HepG2 (cell line): ENCODE results near the gene OMA1. TPM values are rescaled to one million over a fixed set of nuclear protein-coding genes. Genes with fewer than 3 reads are reported as not detected.

Experiments used
- ATAC-seq: fragments of 200-7000 bp; cut with Tn5 transposase; 3 replicates; pipeline ENCODE4 v1.9.1; 2020; ENCODE audit warnings: mild to moderate bottlenecking, moderate library complexity
- BruUV-seq: library from RNA; stranded (reverse); fragments of 400-500 nt; replicated peaks from 2 replicates; lab custom pipeline; 2021; lab: Mats Ljungman, UMichigan
- CTCF ChIA-PET: fragments of 300-600 bp; formaldehyde crosslinking; extraction: SDS; loops from one replicate; lab custom pipeline; 2021; ENCODE audit warnings: low total read pairs, inconsistent platforms, low intra/inter-chr PET ratio; lab: Yijun Ruan, JAX
- POLR2A ChIA-PET: fragments of 350-600 bp; sonication (Branson Sonifier 250); formaldehyde crosslinking; loops from one replicate; lab custom pipeline; 2020; ENCODE audit warnings: antibody characterized with exemption, inconsistent platforms; lab: Yijun Ruan, JAX
- DNase-seq: peaks from one replicate; pipeline ENCODE4 v3.0.0-alpha.2; 2015; ENCODE audit warnings: low spot score
- FAIRE-seq: peaks from 3 replicates; lab custom pipeline; 2011; peaks lifted over from hg19 to GRCh38; lab: Jason Lieb, UNC
- H2AFZ ChIP-seq: one replicate; pipeline ENCODE4 v1.6.1; 2011; ENCODE audit warnings: low read length, inconsistent platforms
- H3K27ac ChIP-seq: fragments of 300-600 bp; 3 replicates; pipeline ENCODE4 v1.8.0; 2011; ENCODE audit warnings: mixed run types, mild to moderate bottlenecking, mixed read lengths, low read length, inconsistent platforms; ENCODE audit not compliant: insufficient read depth; ENCODE audit errors: extremely low read length
- H3K27me3 ChIP-seq, 2 experiments: fragments of 200-600 bp in 1 of 2; 2 replicates in 1 of 2; 3 replicates in 1 of 2; pipeline versions ENCODE4 v1.6.0 to v1.8.0; 2011; ENCODE audit warnings: low read length in 2 of 2, mild to moderate bottlenecking in 2 of 2, moderate library complexity in 2 of 2, inconsistent platforms in 1 of 2; ENCODE audit not compliant: insufficient read depth in 2 of 2, control insufficient read depth in 1 of 2
- H3K36me3 ChIP-seq, 2 experiments: fragments of 200-600 bp in 1 of 2; replicated peaks in 1 of 2; 2 replicates in 1 of 2; 3 replicates in 1 of 2; pipeline versions ENCODE4 v1.5.1 to v1.8.0; 2011; ENCODE audit warnings: low read length in 2 of 2, inconsistent platforms in 1 of 2; ENCODE audit not compliant: insufficient read depth in 2 of 2, control insufficient read depth in 1 of 2
- H3K4me1 ChIP-seq: 2 replicates; pipeline ENCODE4 v1.5.1; 2012; ENCODE audit warnings: low read length, inconsistent platforms; ENCODE audit not compliant: insufficient read depth
- H3K4me2 ChIP-seq: 2 replicates; pipeline ENCODE4 v1.6.0; 2011; ENCODE audit warnings: low read depth, low read length, inconsistent platforms
- H3K4me3 ChIP-seq, 3 experiments: fragments of 200-600 bp in 1 of 3; sonication (generic), shearing (Covaris generic) in 1 of 3; replicated peaks in 1 of 3; 2 replicates each; pipeline ENCODE4 v1.5.1; 2011 to 2016; ENCODE audit warnings: low read length in 3 of 3, inconsistent platforms in 2 of 3, low read depth in 2 of 3, mild to moderate bottlenecking in 2 of 3, control low read depth in 1 of 3, mixed read lengths in 1 of 3; ENCODE audit not compliant: insufficient read depth in 1 of 3
- H3K79me2 ChIP-seq: one replicate; pipeline ENCODE4 v1.6.1; 2011; ENCODE audit warnings: low read length, inconsistent platforms; ENCODE audit not compliant: insufficient read depth
- H3K9ac ChIP-seq: 2 replicates; pipeline ENCODE4 v1.6.0; 2011; ENCODE audit warnings: mild to moderate bottlenecking, low read depth, low read length, inconsistent platforms; ENCODE audit not compliant: insufficient read depth
- H3K9me3 ChIP-seq: 2 replicates; pipeline ENCODE4 v1.5.1; 2012; ENCODE audit warnings: mild to moderate bottlenecking, low read length
- H4K20me1 ChIP-seq: 2 replicates; pipeline ENCODE4 v1.6.0; 2011; ENCODE audit warnings: inconsistent platforms, mild to moderate bottlenecking, low read length, moderate library complexity; ENCODE audit not compliant: insufficient read depth
- ARNT ChIP-seq: fragments of 450-650 bp; IDR thresholded peaks from 2 replicates; pipeline ENCODE4 v1.6.1; 2017
- ETV5 ChIP-seq: IDR thresholded peaks from 2 replicates; pipeline ENCODE4 v1.6.1; 2018; ENCODE audit warnings: missing biosample characterization, missing genetic modification reagents, inconsistent platforms, borderline replicate concordance
- FOXJ3 ChIP-seq: sonication (generic); formaldehyde crosslinking; IDR thresholded peaks from 2 replicates; pipeline ENCODE4 v1.4.0; 2020; ENCODE audit warnings: missing genetic modification reagents, mild to moderate bottlenecking, borderline replicate concordance
- KDM1A ChIP-seq: IDR thresholded peaks from 2 replicates; pipeline ENCODE4 v1.6.1; 2016; ENCODE audit warnings: missing compliant biosample characterization
- POLR2AphosphoS5 ChIP-seq: IDR thresholded peaks from 2 replicates; pipeline ENCODE4 v1.6.1; 2012; ENCODE audit warnings: low read depth, low read length
- RFX3 ChIP-seq: IDR thresholded peaks from 2 replicates; pipeline ENCODE4 v1.6.1; 2016; ENCODE audit warnings: missing biosample characterization, missing genetic modification reagents
- YEATS4 ChIP-seq: sonication (generic); formaldehyde crosslinking; IDR thresholded peaks from 2 replicates; pipeline ENCODE4 v1.4.0; 2020; ENCODE audit warnings: missing genetic modification reagents, borderline replicate concordance
- ZFP1 ChIP-seq: IDR thresholded peaks from 2 replicates; pipeline ENCODE4 v1.6.1; 2016
- ZNF17 ChIP-seq: sonication (generic); formaldehyde crosslinking; IDR thresholded peaks from 2 replicates; pipeline ENCODE4 v1.5.0; 2020; ENCODE audit warnings: mild to moderate bottlenecking, missing genetic modification reagents
- ZNF431 ChIP-seq: sonication (generic); formaldehyde crosslinking; IDR thresholded peaks from 2 replicates; pipeline ENCODE4 v1.9.0; 2022; ENCODE audit warnings: missing genetic modification reagents, low read depth, mild to moderate bottlenecking, borderline replicate concordance
- ZNF441 ChIP-seq: sonication (generic); formaldehyde crosslinking; IDR thresholded peaks from 2 replicates; pipeline ENCODE4 v1.7.0; 2021; ENCODE audit warnings: missing genetic modification reagents, borderline replicate concordance
- ZNF547 ChIP-seq: sonication (generic); formaldehyde crosslinking; IDR thresholded peaks from 2 replicates; pipeline ENCODE4 v1.5.1; 2020; ENCODE audit warnings: mild to moderate bottlenecking, missing genetic modification reagents
- ZNF780A ChIP-seq: sonication (generic); formaldehyde crosslinking; IDR thresholded peaks from 2 replicates; pipeline ENCODE4 v1.8.0; 2022; ENCODE audit warnings: mild to moderate bottlenecking, missing genetic modification reagents, moderate library complexity
- WGBS: methylation state at CpG from one replicate; pipeline ENCODE4 v1.1.6; 2017; ENCODE audit warnings: low lambda C conversion rate; 5-methylcytosine and 5-hydroxymethylcytosine counted together
- in situ Hi-C: cut with HindIII; loops from 2 replicates; pipeline ENCODE4 v1.10.0; 2017; ENCODE audit warnings: low pct_unique_long_range_greater_than_20kb; ENCODE audit not compliant: extremely low pct_ligation_motif_present
- intact Hi-C: fragments of 100-400 bp; cut with micrococcal nuclease; formaldehyde crosslinking; loops from one replicate; pipeline ENCODE4 v1.10.0; 2022; ENCODE audit not compliant: unreplicated experiment
- polyA plus RNA-seq, 8 experiments: library from polyadenylated mRNA; depleted of rRNA in 3 of 8; stranded (reverse) in 7 of 8; unstranded in 1 of 8; fragments of >200 nt; fragmentation: Illumina TruSeq in 4 of 8; extraction: Trizol in 4 of 8; gene quantifications; 2 replicates each; pipeline versions ENCODE4 v1.2.1 to v1.2.3, GENCODE V29; 2011 to 2016; ENCODE audit warnings: low read depth in 4 of 8, missing spikeins in 1 of 8, mixed read lengths in 1 of 8; ENCODE audit not compliant: insufficient read depth in 1 of 8
- total RNA-seq, 5 experiments: library from RNA; depleted of rRNA; stranded (reverse); fragments of >200 nt; fragmentation: Illumina TruSeq; extraction: Trizol; gene quantifications; 2 replicates each; pipeline ENCODE4 v1.2.3, GENCODE V29; 2016; ENCODE audit warnings: low read depth in 1 of 5
- TF ChIP-seq, protein P1 (sequence below): sonication (generic); formaldehyde crosslinking; IDR thresholded peaks from 2 replicates; pipeline ENCODE4 v1.4.0; 2020; ENCODE audit warnings: missing genetic modification reagents; ENCODE audit errors: not compliant biosample characterization
- TF ChIP-seq, protein P2 (sequence below): sonication (generic); formaldehyde crosslinking; conservative IDR thresholded peaks from 2 replicates; pipeline ENCODE4 v1.8.1; 2023; ENCODE audit warnings: missing genetic modification reagents
- TF ChIP-seq, protein P3 (sequence below): sonication (generic); formaldehyde crosslinking; IDR thresholded peaks from 2 replicates; pipeline ENCODE4 v1.8.1; 2023; ENCODE audit warnings: mild to moderate bottlenecking, missing genetic modification reagents
- TF ChIP-seq, protein P4 (sequence below): sonication (generic); formaldehyde crosslinking; IDR thresholded peaks from 2 replicates; pipeline ENCODE4 v1.4.0; 2020; ENCODE audit warnings: missing genetic modification reagents

OMA1 gene
- total and polyA plus RNA-seq, 2 of the 13 experiments (the other 11 are each of a cell fraction or from before 2014, with no cell fraction given), result 7.0 to 26.9 TPM

DNA sequence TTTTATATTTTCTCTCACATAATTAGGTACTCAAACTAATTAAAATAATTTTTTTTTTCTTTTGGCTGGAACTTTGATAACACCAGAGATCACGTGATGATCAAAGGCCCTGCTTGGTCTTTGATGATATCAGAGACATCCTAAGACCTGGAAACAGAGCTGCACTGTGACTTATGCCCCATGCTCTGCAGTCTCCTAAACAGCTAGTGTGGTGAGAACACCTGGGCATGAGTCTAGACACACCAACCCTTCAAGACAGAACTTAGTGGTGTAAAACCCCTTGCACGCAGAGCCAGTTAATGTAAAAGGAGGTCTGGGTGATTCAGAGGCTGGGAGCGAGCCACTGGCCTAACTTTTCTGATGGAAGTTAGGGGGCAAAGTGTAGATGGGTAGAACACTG is 70.3 kb downstream of the OMA1 start (continued):
- TF ChIP-seq, protein P1, sequence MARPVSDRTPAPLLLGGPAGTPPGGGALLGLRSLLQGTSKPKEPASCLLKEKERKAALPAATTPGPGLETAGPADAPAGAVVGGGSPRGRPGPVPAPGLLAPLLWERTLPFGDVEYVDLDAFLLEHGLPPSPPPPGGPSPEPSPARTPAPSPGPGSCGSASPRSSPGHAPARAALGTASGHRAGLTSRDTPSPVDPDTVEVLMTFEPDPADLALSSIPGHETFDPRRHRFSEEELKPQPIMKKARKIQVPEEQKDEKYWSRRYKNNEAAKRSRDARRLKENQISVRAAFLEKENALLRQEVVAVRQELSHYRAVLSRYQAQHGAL, result no peak
- TF ChIP-seq POLR2AphosphoS5 (no peak), ZNF431 (CRISPR knock-in tag) (no peak)

DNA sequence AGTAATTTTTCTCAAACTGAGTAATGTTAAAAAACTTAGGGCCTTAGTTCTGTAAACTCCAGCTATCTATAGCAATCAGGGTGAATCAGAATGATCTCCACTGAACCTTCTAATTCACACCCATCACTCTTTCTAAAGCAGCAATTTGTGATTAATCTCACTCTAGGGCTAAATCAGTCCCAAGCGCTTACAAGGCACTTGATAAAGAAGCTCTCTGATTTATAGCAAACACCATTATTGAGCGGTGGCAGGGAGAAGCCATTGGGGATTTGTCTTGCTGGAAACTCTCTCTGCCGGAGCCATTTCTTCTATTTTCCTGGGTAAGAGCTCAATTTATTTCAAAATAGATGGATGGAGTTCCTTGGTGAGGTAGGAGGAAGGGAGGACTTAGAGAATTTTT is 77.0 kb downstream of the OMA1 start:
- no peak for TF ChIP-seq ZNF547 (CRISPR knock-in tag)
- TF ChIP-seq ZFP1 (CRISPR knock-in tag), result no peak
- no peak for TF ChIP-seq ZNF441
- TF ChIP-seq, protein P2, sequence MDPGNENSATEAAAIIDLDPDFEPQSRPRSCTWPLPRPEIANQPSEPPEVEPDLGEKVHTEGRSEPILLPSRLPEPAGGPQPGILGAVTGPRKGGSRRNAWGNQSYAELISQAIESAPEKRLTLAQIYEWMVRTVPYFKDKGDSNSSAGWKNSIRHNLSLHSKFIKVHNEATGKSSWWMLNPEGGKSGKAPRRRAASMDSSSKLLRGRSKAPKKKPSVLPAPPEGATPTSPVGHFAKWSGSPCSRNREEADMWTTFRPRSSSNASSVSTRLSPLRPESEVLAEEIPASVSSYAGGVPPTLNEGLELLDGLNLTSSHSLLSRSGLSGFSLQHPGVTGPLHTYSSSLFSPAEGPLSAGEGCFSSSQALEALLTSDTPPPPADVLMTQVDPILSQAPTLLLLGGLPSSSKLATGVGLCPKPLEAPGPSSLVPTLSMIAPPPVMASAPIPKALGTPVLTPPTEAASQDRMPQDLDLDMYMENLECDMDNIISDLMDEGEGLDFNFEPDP (CRISPR knock-in tag), result no peak
- no peak for TF ChIP-seq KDM1A (CRISPR knock-in tag)
- TF ChIP-seq ARNT, result no peak
- TF ChIP-seq, protein P3, sequence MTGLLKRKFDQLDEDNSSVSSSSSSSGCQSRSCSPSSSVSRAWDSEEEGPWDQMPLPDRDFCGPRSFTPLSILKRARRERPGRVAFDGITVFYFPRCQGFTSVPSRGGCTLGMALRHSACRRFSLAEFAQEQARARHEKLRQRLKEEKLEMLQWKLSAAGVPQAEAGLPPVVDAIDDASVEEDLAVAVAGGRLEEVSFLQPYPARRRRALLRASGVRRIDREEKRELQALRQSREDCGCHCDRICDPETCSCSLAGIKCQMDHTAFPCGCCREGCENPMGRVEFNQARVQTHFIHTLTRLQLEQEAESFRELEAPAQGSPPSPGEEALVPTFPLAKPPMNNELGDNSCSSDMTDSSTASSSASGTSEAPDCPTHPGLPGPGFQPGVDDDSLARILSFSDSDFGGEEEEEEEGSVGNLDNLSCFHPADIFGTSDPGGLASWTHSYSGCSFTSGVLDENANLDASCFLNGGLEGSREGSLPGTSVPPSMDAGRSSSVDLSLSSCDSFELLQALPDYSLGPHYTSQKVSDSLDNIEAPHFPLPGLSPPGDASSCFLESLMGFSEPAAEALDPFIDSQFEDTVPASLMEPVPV (CRISPR knock-in tag), result no peak
- TF ChIP-seq ETV5 (CRISPR knock-in tag), result no peak
- no peak for TF ChIP-seq RFX3 (CRISPR knock-in tag)
- TF ChIP-seq YEATS4, result no peak
- TF ChIP-seq ZNF17, result no peak
- no peak for TF ChIP-seq ZNF780A (CRISPR knock-in tag)
- no peak for TF ChIP-seq FOXJ3 (CRISPR knock-in tag)
- TF ChIP-seq, protein P4, sequence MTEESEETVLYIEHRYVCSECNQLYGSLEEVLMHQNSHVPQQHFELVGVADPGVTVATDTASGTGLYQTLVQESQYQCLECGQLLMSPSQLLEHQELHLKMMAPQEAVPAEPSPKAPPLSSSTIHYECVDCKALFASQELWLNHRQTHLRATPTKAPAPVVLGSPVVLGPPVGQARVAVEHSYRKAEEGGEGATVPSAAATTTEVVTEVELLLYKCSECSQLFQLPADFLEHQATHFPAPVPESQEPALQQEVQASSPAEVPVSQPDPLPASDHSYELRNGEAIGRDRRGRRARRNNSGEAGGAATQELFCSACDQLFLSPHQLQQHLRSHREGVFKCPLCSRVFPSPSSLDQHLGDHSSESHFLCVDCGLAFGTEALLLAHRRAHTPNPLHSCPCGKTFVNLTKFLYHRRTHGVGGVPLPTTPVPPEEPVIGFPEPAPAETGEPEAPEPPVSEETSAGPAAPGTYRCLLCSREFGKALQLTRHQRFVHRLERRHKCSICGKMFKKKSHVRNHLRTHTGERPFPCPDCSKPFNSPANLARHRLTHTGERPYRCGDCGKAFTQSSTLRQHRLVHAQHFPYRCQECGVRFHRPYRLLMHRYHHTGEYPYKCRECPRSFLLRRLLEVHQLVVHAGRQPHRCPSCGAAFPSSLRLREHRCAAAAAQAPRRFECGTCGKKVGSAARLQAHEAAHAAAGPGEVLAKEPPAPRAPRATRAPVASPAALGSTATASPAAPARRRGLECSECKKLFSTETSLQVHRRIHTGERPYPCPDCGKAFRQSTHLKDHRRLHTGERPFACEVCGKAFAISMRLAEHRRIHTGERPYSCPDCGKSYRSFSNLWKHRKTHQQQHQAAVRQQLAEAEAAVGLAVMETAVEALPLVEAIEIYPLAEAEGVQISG (CRISPR knock-in tag), result no peak

More for the DNA sequence above, 77.0 kb downstream of the OMA1 start:
- Histone ChIP-seq H3K36me3 (no peaks in the 10 kb centered on the region), H4K20me1 (no peaks in the 10 kb centered on the region), H3K9me3 (no peaks in the 10 kb centered on the region), H3K4me1 (no peaks in the 10 kb centered on the region), H3K4me2 (no peak overlapping the region), H3K27me3 (no peaks in the 10 kb centered on the region), H3K79me2 (no peaks in the 10 kb centered on the region), H2AFZ (no peak overlapping the region), H3K4me3 (no peak overlapping the region), H3K9ac (no peak overlapping the region), H3K27ac (no peak overlapping the region)
- in situ Hi-C loops, result no loop called here
- no TSS peak for BruUV-seq
- intact Hi-C loops, result no loop called here
- FAIRE-seq (no peak), DNase-seq (no peak), ATAC-seq (no peak)
- POLR2A ChIA-PET, result no interaction called here
- CTCF ChIA-PET, result no interaction called here
- 81% methylated on average over 3 of the region's 3 CpGs for WGBS
